ENCODE results near the gene ITPRID2. TPM values are rescaled to one million over a fixed set of nuclear protein-coding genes. Genes with fewer than 3 reads are reported as not detected.

ITPRID2 gene
- polyA plus RNA-seq (ENCODE audit: insufficient read length) = 56.1 TPM

- DNase-seq (ENCODE audit: low read depth) = peak; percentile 56
Observed at GRCh38 chr2:181891258-181891965, at the start of gene ITPRID2. Gene ITPRID2 (plus strand): TSS chr2:181891730. CDS start chr2:181892067, 337 bp downstream.

GRCh38 chr2:181844551-181845290, 46.8 kb upstream of the ITPRID2 start:
- no peak for DNase-seq (ENCODE audit: low read depth)

GRCh38 chr2:181846399-181847197, 44.9 kb upstream of the ITPRID2 start:
- no peak for DNase-seq (ENCODE audit: low read depth)

GRCh38 chr2:181847198-181847556, 44.4 kb upstream of the ITPRID2 start:
- no peak for DNase-seq (ENCODE audit: low read depth)

- DNase-seq (ENCODE audit: low read depth) = peak; percentile 17
Observed at GRCh38 chr2:181847702-181848101, 43.8 kb upstream of the ITPRID2 start.

GRCh38 chr2:181848261-181848886, 43.2 kb upstream of the ITPRID2 start:
- no peak for DNase-seq (ENCODE audit: low read depth)

DNA sequence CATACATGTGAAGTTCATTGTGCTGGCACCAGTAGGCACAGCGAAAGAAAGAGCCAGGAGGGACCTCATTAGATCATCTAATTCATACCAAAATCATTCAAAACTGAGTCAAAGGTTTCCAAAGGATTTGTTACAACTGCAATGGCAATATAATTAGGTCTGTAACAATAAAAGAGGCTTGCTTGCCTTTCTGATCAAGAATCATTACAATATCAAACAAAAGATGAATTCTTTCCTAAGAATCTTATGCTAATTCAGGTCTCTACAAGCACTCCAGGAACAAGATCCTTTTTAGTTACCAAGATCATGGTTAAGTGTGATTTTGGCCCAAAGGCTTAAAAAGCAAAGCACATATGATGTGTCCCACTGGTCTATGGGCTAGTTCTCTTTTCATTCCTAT, 41.9 kb upstream of the ITPRID2 start:
- DNase-seq (ENCODE audit: low read depth) = no peak

DNA sequence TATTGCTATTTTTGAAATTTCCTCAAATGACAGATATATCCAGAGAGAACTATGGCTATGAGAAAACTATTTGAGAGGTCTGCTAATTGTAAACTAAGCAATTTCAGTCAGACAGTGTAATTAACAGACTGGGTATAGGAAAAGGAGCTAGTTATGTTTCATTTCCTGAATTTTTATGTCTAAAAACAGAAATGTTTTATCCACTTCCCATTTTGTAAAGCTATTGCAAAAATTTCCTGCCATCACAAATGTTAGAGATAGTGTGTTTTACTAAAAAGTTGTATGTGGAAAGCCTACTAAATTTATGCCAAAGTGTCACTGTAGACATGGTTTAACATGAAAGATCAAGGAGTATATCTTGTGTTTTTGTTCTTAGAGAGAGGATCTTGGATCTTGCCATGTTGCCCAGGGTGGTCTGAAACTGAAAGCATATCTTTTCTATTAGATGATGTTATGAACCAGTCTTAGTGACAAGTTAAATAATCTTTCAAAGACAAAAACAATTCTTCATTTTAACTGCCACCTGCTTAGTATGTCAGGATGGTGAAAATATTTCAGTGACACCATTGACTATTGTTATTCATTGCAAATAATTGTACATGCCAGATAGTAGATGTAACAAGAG, 40.5 kb upstream of the ITPRID2 start:
- no peak for DNase-seq (ENCODE audit: low read depth)

DNA sequence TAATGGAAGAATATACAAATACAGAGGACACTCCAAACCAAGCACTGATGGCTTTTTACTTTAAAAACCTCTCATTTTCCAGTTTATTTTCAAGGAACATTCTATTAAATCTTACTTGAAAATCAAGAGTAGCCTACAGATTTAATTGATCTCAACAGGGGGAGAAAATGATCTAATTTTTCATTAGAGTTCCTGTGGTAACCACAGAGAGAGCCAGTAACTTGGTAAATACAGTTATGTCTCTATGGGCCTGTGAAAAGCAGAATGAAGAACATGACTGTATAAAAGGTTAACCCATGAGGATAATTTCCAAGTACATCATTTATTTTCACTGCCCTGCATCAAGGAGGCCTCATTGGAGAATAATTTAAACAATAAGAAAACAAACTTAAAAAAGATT, 39.8 kb upstream of the ITPRID2 start:
- no peak for DNase-seq (ENCODE audit: low read depth)

GRCh38 chr2:181853696-181854095, 37.8 kb upstream of the ITPRID2 start:
- no peak for DNase-seq (ENCODE audit: low read depth)

- no peak for DNase-seq (ENCODE audit: low read depth)
Observed at GRCh38 chr2:181857483-181857882, 34.0 kb upstream of the ITPRID2 start.

GRCh38 chr2:181858600-181858999, 32.9 kb upstream of the ITPRID2 start:
- DNase-seq (ENCODE audit: low read depth) = no peak

GRCh38 chr2:181859123-181859522, 32.4 kb upstream of the ITPRID2 start:
- no peak for DNase-seq (ENCODE audit: low read depth)

DNA sequence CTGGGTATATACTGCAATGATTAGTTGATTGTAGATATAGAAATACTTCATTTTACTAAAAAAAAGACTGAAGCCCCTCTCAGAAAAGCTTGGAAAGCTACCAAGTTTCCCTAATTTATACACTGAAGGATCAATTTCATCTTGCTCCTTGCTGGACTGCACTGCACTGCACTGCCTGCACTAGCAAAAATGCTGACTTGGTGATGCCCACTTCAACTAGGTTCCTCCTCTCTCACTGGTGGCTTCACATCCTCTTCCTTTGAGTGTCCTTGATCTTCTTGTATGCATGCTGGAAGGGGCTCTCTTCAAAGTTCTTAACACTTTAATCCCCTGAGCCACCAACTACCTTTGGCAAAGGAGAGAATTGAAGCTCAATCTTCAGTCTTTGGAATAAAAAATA, 31.7 kb upstream of the ITPRID2 start:
- DNase-seq (ENCODE audit: low read depth) = no peak

DNA sequence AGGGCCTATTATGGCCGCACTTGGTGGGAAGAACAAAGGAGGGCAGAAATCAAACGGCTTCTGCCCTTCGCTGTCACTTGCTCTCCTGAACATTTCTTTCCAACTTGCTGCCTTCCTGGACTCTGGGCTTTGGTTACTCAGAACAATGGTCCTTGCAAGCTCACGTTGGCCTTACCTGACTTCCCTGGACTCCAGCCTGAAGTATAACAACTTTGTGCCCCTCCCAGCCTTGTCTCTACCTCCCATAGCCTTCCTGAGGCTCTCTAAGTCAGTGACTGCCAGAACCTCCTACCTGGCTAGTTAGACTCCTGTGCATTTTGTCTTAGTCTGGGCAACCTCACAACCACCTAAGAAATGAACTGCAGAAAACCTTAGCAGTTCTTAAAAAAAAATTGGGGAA, 30.2 kb upstream of the ITPRID2 start:
- DNase-seq (ENCODE audit: low read depth) = no peak

DNA sequence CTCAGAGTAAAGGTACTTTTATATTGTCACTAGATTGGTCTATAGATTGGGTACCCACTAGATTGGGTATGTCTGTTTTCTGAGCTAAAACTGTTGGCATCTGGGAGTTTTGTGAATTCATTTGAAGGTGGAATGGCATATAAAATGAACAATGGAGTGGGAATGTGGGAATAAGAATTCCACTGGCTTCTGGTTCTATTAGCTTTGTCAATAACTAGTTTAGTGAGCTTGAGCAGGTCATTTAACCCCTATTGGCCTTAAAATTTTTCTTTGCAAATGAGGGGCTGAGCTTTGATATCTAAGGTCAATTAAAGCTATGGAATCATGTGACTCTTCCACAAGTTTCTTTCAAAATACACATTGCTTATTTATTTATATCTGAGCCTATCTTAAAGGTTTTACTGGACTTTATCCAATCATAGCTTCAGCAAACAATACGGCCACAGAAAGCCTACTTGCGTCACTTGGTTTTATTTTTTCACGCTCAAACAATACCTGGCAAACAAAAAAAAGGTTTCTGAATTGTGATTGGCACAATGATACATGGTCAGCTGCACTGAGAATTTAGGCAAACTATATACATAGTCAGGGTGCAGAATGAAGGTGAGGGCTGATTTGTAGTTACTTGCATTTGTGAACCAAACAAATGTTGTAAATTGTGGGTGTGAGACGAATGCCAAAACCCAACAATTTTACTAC, 28.8 kb upstream of the ITPRID2 start:
- DNase-seq (ENCODE audit: low read depth) = no peak

DNA sequence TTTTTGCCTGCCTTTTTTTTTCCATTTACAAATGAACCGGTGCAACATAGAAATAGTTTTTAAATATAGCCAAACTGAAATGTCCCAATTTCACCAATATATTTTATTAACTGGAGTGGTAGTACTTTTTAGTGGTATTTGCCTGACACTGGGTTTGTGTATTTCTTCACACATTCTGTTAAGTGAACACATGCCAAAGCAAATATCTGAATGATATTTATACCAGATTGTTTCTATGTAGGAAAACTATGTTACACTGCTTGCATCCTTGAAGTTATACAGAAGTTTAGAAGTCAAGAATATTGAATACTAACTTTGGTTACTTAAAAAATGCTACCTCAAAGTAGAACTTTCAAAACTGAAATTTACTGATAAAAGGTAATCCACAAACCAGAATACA, 19.4 kb upstream of the ITPRID2 start:
- DNase-seq (ENCODE audit: low read depth) = no peak

- DNase-seq (ENCODE audit: low read depth) = no peak
Observed at GRCh38 chr2:181876614-181877063, 14.9 kb upstream of the ITPRID2 start.

- no peak for DNase-seq (ENCODE audit: low read depth)
Observed at GRCh38 chr2:181877181-181877664, 14.3 kb upstream of the ITPRID2 start.

- no peak for DNase-seq (ENCODE audit: low read depth)
Observed at GRCh38 chr2:181878448-181878847, 13.1 kb upstream of the ITPRID2 start.

GRCh38 chr2:181879295-181879694, 12.2 kb upstream of the ITPRID2 start:
- DNase-seq (ENCODE audit: low read depth) = no peak
